KMS-11 (cell line): ENCODE measurements around the gene IL1RAPL1.

Experiments used
- H2AFZ ChIP-seq: fragments of 200-600 bp; sonication (generic); 2 replicates; pipeline ENCODE4 v1.6.1; 2016; ENCODE audit warnings: antibody characterized with exemption, mixed run types, low read depth
- H3K27ac ChIP-seq: fragments of 200-600 bp; sonication (generic); 2 replicates; pipeline ENCODE4 v1.6.1; 2016; ENCODE audit warnings: mild to moderate bottlenecking, mixed run types
- H3K27me3 ChIP-seq: fragments of 200-600 bp; sonication (generic); 2 replicates; pipeline ENCODE4 v1.6.1; 2017; ENCODE audit warnings: mild to moderate bottlenecking, low read depth, mixed run types, moderate library complexity; ENCODE audit not compliant: insufficient read depth
- H3K36me3 ChIP-seq: fragments of 200-600 bp; sonication (generic); 2 replicates; pipeline ENCODE4 v1.6.1; 2017; ENCODE audit warnings: mild to moderate bottlenecking, mixed run types; ENCODE audit not compliant: insufficient read depth
- H3K4me1 ChIP-seq: fragments of 200-600 bp; sonication (generic); 2 replicates; pipeline ENCODE4 v1.6.1; 2016; ENCODE audit warnings: mild to moderate bottlenecking, low read depth, mixed run types; ENCODE audit not compliant: poor library complexity, severe bottlenecking
- H3K4me2 ChIP-seq: fragments of 200-600 bp; sonication (generic); 2 replicates; pipeline ENCODE4 v1.7.0; 2016; ENCODE audit warnings: mild to moderate bottlenecking, mixed run types
- H3K4me3 ChIP-seq: fragments of 200-600 bp; sonication (generic); IDR thresholded peaks from 2 replicates; pipeline ENCODE4 v1.6.1; 2017; ENCODE audit warnings: low read depth, low read length, mixed read lengths; ENCODE audit not compliant: insufficient read depth
- H3K79me2 ChIP-seq: fragments of 200-600 bp; sonication (generic); 2 replicates; pipeline ENCODE4 v1.6.1; 2016; ENCODE audit warnings: low read depth, mixed run types; ENCODE audit not compliant: insufficient read depth
- H3K9ac ChIP-seq: fragments of 200-600 bp; sonication (generic); 2 replicates; pipeline ENCODE4 v1.6.1; 2016; ENCODE audit warnings: mild to moderate bottlenecking, mixed run types
- H4K20me1 ChIP-seq: fragments of 200-600 bp; sonication (generic); 2 replicates; pipeline ENCODE4 v1.6.1; 2016; ENCODE audit warnings: mild to moderate bottlenecking, mixed run types; ENCODE audit not compliant: insufficient read depth
- CTCF ChIP-seq: fragments of 200-600 bp; sonication (generic); conservative IDR thresholded peaks from 2 replicates; pipeline ENCODE4 v1.6.1; 2017; ENCODE audit warnings: low read depth, mild to moderate bottlenecking, antibody characterized with exemption, low read length, moderate library complexity, mixed read lengths

The IL1RAPL1 gene

DNA sequence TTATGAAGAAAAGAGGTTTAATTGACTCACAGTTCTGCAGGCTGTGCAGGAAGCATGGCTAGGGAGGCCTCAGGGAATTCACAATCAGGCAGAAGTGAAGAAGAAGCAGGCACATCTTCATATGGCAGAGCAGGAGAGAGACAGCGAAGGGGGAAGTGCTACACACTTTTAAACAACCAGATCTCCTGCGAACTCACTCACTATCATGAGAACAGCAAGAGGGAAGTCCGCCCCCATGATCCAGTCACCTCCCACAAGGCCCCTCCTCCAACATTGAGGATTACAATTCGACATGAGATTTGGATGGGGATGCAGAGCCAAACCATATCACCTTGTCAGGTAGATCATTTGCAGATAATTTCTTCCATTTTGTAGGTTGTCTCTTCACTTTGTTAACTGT lies 1072.7 kb downstream of the IL1RAPL1 start:
- Histone ChIP-seq H3K9ac (no peak overlapping the region), H3K27me3 (no peaks in the 10 kb centered on the region), H3K4me1 (peaks cover 3% of the 10 kb centered on the region), H3K36me3 (no peaks in the 10 kb centered on the region), H3K27ac (no peak overlapping the region), H2AFZ (no peak overlapping the region), H4K20me1 (no peaks in the 10 kb centered on the region), H3K4me2 (no peak overlapping the region), H3K4me3 (no peak overlapping the region), H3K79me2 (no peaks in the 10 kb centered on the region)
- TF ChIP-seq CTCF = no peak

DNA sequence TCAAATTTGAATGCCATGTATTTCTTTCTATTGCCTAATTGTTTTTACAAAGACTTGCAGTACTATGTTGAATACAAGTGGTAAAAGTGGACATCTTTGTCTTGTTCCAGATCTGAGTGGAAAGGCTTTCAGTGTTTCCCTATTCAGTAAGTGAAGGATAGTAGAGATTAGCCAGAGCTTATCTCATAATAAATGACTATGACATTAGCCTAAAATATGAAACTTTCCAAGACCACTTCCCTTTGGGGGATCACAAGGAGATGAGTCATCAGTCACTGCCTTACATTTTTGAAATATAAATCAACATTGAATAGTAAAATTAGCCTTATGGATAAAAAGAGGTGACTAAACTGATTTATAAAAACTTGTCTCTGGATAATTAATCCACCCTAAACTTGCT lies 1074.0 kb downstream of the IL1RAPL1 start:
- Histone ChIP-seq H3K27me3 (no peaks in the 10 kb centered on the region), H3K4me2 (no peak overlapping the region), H3K9ac (no peak overlapping the region), H4K20me1 (no peaks in the 10 kb centered on the region), H3K79me2 (no peaks in the 10 kb centered on the region), H3K36me3 (no peaks in the 10 kb centered on the region), H3K4me1 (peaks cover 3% of the 10 kb centered on the region), H3K4me3 (no peak overlapping the region), H3K27ac (no peak overlapping the region), H2AFZ (no peak overlapping the region)
- TF ChIP-seq CTCF = no peak

GRCh38 chrX:29662101-29662500 lies 1074.9 kb downstream of the IL1RAPL1 start:
- H3K27me3 ChIP-seq = no peaks in the 10 kb centered on the region
- H3K4me2 ChIP-seq = no peak overlapping the region
- H4K20me1 ChIP-seq = no peaks in the 10 kb centered on the region
- H3K79me2 ChIP-seq = no peaks in the 10 kb centered on the region
- H3K9ac ChIP-seq = no peak overlapping the region
- no peak overlapping the region for H3K4me3 ChIP-seq
- no peak for TF ChIP-seq CTCF
- H3K36me3 ChIP-seq = no peaks in the 10 kb centered on the region
- peaks cover 3% of the 10 kb centered on the region for H3K4me1 ChIP-seq
- H3K27ac ChIP-seq = no peak overlapping the region
- H2AFZ ChIP-seq = no peak overlapping the region

GRCh38 chrX:29662759-29663503 lies 1075.7 kb downstream of the IL1RAPL1 start:
- no peak overlapping the region for H3K9ac ChIP-seq
- no peak overlapping the region for H3K4me2 ChIP-seq
- no peak overlapping the region for H3K27ac ChIP-seq
- no peak overlapping the region for H3K4me3 ChIP-seq
- TF ChIP-seq CTCF = no peak
- no peaks in the 10 kb centered on the region for H3K79me2 ChIP-seq
- no peaks in the 10 kb centered on the region for H3K36me3 ChIP-seq
- H4K20me1 ChIP-seq = no peaks in the 10 kb centered on the region
- H3K27me3 ChIP-seq = no peaks in the 10 kb centered on the region
- peaks cover 3% of the 10 kb centered on the region for H3K4me1 ChIP-seq
- no peak overlapping the region for H2AFZ ChIP-seq
